ENCODE measurements around the gene UBE2QL1.

Gene UBE2QL1

DNA sequence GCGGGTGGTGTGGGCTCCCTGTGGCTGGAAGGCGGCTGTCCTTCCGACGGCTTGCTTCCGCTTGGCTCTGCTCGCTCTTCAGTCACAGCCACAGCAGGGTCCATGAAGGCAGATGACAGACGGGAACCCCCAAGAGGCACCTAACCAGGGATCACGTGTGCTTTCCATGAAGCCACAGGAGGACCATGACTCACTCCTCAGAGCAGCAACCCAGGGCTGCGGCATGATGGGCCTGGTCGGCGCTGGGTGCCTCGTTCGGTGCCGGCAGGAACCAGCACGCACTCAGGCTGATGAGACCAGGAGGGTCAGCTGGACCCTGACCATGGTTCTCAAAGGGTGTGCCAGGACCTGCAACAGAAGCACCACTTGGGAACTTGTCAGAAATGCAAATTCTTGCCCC lies 37.5 kb upstream of the UBE2QL1 start:
- Histone ChIP-seq H3K27me3 (ENCODE audit: control insufficient read depth, insufficient read depth, low read length) (no peaks in the 10 kb centered on the region), H3K36me3 (ENCODE audit: control insufficient read depth, insufficient read depth, low read length) (no peaks in the 10 kb centered on the region), H3K9ac (ENCODE audit: low read length) (no peak overlapping the region), H3K4me1 (ENCODE audit: control insufficient read depth, insufficient read depth, low read length) (no peaks in the 10 kb centered on the region), H3K27ac (ENCODE audit: low read depth, low read length) (no peak overlapping the region), H3K4me3 (ENCODE audit: low read length) (no peak overlapping the region)

- H3K4me3 ChIP-seq (ENCODE audit: low read length): no peak overlapping the region
- H3K9ac ChIP-seq (ENCODE audit: low read length): no peak overlapping the region
- no peaks in the 10 kb centered on the region for H3K4me1 ChIP-seq (ENCODE audit: control insufficient read depth, insufficient read depth, low read length)
- no peaks in the 10 kb centered on the region for H3K36me3 ChIP-seq (ENCODE audit: control insufficient read depth, insufficient read depth, low read length)
- H3K27me3 ChIP-seq (ENCODE audit: control insufficient read depth, insufficient read depth, low read length): no peaks in the 10 kb centered on the region
- H3K27ac ChIP-seq (ENCODE audit: low read depth, low read length): no peak overlapping the region
Measured at GRCh38 chr5:6412811-6413210, 35.8 kb upstream of the UBE2QL1 start.

- Histone ChIP-seq H3K27ac (ENCODE audit: low read depth, low read length) (no peak overlapping the region), H3K9ac (ENCODE audit: low read length) (no peak overlapping the region)
Measured at GRCh38 chr5:6417657-6418056, 31.0 kb upstream of the UBE2QL1 start.

GRCh38 chr5:6418679-6419276 lies 29.9 kb upstream of the UBE2QL1 start:
- H3K4me1 ChIP-seq (ENCODE audit: control insufficient read depth, insufficient read depth, low read length): peaks cover 2% of the 10 kb centered on the region
- H3K27me3 ChIP-seq (ENCODE audit: control insufficient read depth, insufficient read depth, low read length): peaks cover 4% of the 10 kb centered on the region
- no peaks in the 10 kb centered on the region for H3K36me3 ChIP-seq (ENCODE audit: control insufficient read depth, insufficient read depth, low read length)
- H3K4me3 ChIP-seq (ENCODE audit: low read length): no peak overlapping the region
- H3K27ac ChIP-seq (ENCODE audit: low read depth, low read length): no peak overlapping the region
- H3K9ac ChIP-seq (ENCODE audit: low read length): no peak overlapping the region

More at GRCh38 chr5:6417657-6418056, 31.0 kb upstream of the UBE2QL1 start:
- Histone ChIP-seq H3K4me3 (ENCODE audit: low read length) (no peak overlapping the region), H3K4me1 (ENCODE audit: control insufficient read depth, insufficient read depth, low read length) (peaks cover 2% of the 10 kb centered on the region), H3K36me3 (ENCODE audit: control insufficient read depth, insufficient read depth, low read length) (no peaks in the 10 kb centered on the region), H3K27me3 (ENCODE audit: control insufficient read depth, insufficient read depth, low read length) (peaks cover 4% of the 10 kb centered on the region)

- Histone ChIP-seq H3K4me1 (ENCODE audit: control insufficient read depth, insufficient read depth, low read length) (peaks cover 2% of the 10 kb centered on the region), H3K27ac (ENCODE audit: low read depth, low read length) (no peak overlapping the region), H3K9ac (ENCODE audit: low read length) (no peak overlapping the region), H3K27me3 (ENCODE audit: control insufficient read depth, insufficient read depth, low read length) (peaks cover 4% of the 10 kb centered on the region), H3K36me3 (ENCODE audit: control insufficient read depth, insufficient read depth, low read length) (no peaks in the 10 kb centered on the region), H3K4me3 (ENCODE audit: low read length) (no peak overlapping the region)
Measured at GRCh38 chr5:6419340-6419852, 29.3 kb upstream of the UBE2QL1 start.

- no peaks in the 10 kb centered on the region for H3K36me3 ChIP-seq (ENCODE audit: control insufficient read depth, insufficient read depth, low read length)
- H3K27ac ChIP-seq (ENCODE audit: low read depth, low read length): no peak overlapping the region
- no peak overlapping the region for H3K4me3 ChIP-seq (ENCODE audit: low read length)
- peaks cover 2% of the 10 kb centered on the region for H3K4me1 ChIP-seq (ENCODE audit: control insufficient read depth, insufficient read depth, low read length)
- peaks cover 4% of the 10 kb centered on the region for H3K27me3 ChIP-seq (ENCODE audit: control insufficient read depth, insufficient read depth, low read length)
- no peak overlapping the region for H3K9ac ChIP-seq (ENCODE audit: low read length)
Measured at GRCh38 chr5:6423327-6424109, 25.1 kb upstream of the UBE2QL1 start.

DNA sequence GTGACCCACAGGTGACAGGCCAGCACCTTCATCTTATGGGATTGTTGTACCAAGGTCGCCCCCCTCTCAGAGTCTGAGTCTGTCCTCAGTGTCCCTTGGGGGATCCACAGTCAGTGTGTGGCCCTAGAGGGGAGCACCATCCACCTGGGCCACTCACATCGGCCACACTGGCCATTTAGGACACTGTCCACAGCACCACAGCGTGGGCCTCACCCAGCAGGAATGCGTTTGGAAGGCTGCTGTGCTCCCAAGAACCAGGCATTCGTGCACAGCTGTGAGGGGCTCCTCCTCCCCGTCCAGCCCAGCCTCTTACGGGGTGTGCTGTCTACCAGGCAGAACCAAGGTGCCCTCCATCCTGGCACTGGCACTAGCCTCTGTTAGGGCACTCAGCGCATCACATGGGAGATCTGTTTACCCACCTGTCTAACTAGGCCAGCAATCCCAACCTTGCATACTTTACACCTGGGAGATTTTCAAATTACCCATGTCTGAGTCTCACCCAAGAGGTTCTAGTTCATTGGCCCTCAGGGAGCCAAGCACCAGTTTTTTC lies 24.5 kb upstream of the UBE2QL1 start:
- Histone ChIP-seq H3K4me3 (ENCODE audit: low read length) (no peak overlapping the region), H3K27ac (ENCODE audit: low read depth, low read length) (no peak overlapping the region), H3K9ac (ENCODE audit: low read length) (no peak overlapping the region), H3K27me3 (ENCODE audit: control insufficient read depth, insufficient read depth, low read length) (peaks cover 4% of the 10 kb centered on the region), H3K36me3 (ENCODE audit: control insufficient read depth, insufficient read depth, low read length) (no peaks in the 10 kb centered on the region), H3K4me1 (ENCODE audit: control insufficient read depth, insufficient read depth, low read length) (peaks cover 2% of the 10 kb centered on the region)

DNA sequence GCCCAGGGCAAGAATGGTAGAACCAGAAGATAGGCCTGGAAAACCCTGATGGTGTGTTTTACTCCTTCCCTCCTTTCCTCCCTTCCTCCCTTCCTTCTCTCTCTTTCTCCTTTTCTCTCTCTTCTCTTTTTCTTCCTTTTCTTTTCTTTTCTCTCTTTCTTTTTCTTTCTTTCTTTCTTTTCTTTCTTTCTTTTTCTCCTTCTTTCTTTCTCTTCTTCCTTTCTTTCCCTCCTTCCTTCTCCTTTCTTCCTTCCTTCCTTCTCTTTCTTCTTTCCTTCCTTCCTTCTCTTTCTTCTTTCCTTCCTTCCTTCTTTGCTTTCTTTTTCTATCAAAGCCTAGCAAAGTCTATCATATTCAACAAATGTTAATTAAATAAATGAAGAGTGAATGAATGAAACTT lies 24.0 kb upstream of the UBE2QL1 start:
- Histone ChIP-seq H3K4me1 (ENCODE audit: control insufficient read depth, insufficient read depth, low read length) (no peaks in the 10 kb centered on the region), H3K27ac (ENCODE audit: low read depth, low read length) (no peak overlapping the region), H3K9ac (ENCODE audit: low read length) (no peak overlapping the region), H3K36me3 (ENCODE audit: control insufficient read depth, insufficient read depth, low read length) (no peaks in the 10 kb centered on the region), H3K27me3 (ENCODE audit: control insufficient read depth, insufficient read depth, low read length) (peaks cover 4% of the 10 kb centered on the region), H3K4me3 (ENCODE audit: low read length) (no peak overlapping the region)

- Histone ChIP-seq H3K4me1 (ENCODE audit: control insufficient read depth, insufficient read depth, low read length) (no peaks in the 10 kb centered on the region), H3K9ac (ENCODE audit: low read length) (no peak overlapping the region), H3K27me3 (ENCODE audit: control insufficient read depth, insufficient read depth, low read length) (no peaks in the 10 kb centered on the region), H3K27ac (ENCODE audit: low read depth, low read length) (no peak overlapping the region), H3K4me3 (ENCODE audit: low read length) (no peak overlapping the region), H3K36me3 (ENCODE audit: control insufficient read depth, insufficient read depth, low read length) (no peaks in the 10 kb centered on the region)
Measured at GRCh38 chr5:6427694-6428093, 21.0 kb upstream of the UBE2QL1 start.

GRCh38 chr5:6430418-6431028 lies 18.1 kb upstream of the UBE2QL1 start:
- Histone ChIP-seq H3K4me1 (ENCODE audit: control insufficient read depth, insufficient read depth, low read length) (no peaks in the 10 kb centered on the region), H3K9ac (ENCODE audit: low read length) (no peak overlapping the region), H3K4me3 (ENCODE audit: low read length) (no peak overlapping the region), H3K27ac (ENCODE audit: low read depth, low read length) (no peak overlapping the region), H3K36me3 (ENCODE audit: control insufficient read depth, insufficient read depth, low read length) (no peaks in the 10 kb centered on the region), H3K27me3 (ENCODE audit: control insufficient read depth, insufficient read depth, low read length) (peaks cover 2% of the 10 kb centered on the region)

GRCh38 chr5:6431214-6432195 lies 17.2 kb upstream of the UBE2QL1 start:
- Histone ChIP-seq H3K4me1 (ENCODE audit: control insufficient read depth, insufficient read depth, low read length) (no peaks in the 10 kb centered on the region), H3K27ac (ENCODE audit: low read depth, low read length) (no peak overlapping the region)

More at GRCh38 chr5:6431214-6432195, 17.2 kb upstream of the UBE2QL1 start:
- Histone ChIP-seq H3K27me3 (ENCODE audit: control insufficient read depth, insufficient read depth, low read length) (peaks cover 2% of the 10 kb centered on the region), H3K4me3 (ENCODE audit: low read length) (no peak overlapping the region), H3K36me3 (ENCODE audit: control insufficient read depth, insufficient read depth, low read length) (no peaks in the 10 kb centered on the region), H3K9ac (ENCODE audit: low read length) (no peak overlapping the region)

Measured in rectal smooth muscle tissue (tissue), 1 donor.